AG08396 (cell line): ENCODE data around the gene PDCD11.
"Not testable (repeated sequence)": the region's sequence is repeated elsewhere in the genome, so short reads cannot be mapped to it uniquely, and the experiment has no call there.

Experiments
- DNase-seq: peaks from one replicate; pipeline ENCODE4 v3.0.0; 2012; ENCODE audit warnings: low spot score, mixed read lengths

Gene PDCD11

GRCh38 chr10:103396067-103396788 lies at the start of gene PDCD11, which contains the start of gene ATP5MK:
Gene PDCD11, plus strand, starts transcription at chr10:103396626. Its CDS starts 1,801 bp downstream, at chr10:103398427.
Gene ATP5MK, minus strand, starts transcription at chr10:103396475. Its CDS starts 4,018 bp downstream, at chr10:103392457.
- peak; percentile 97 for DNase-seq

- no peak for DNase-seq
Measured at GRCh38 chr10:103350175-103350516, 46.3 kb upstream of the PDCD11 start.

GRCh38 chr10:103350517-103351260 lies 45.7 kb upstream of the PDCD11 start, which contains the start of gene PCGF6:
Gene PCGF6, minus strand, starts transcription at chr10:103351140. Its CDS starts 74 bp downstream, at chr10:103351066.
- peak; percentile 98 for DNase-seq

- peak; percentile 7 for DNase-seq
Measured at GRCh38 chr10:103353281-103353680, 43.1 kb upstream of the PDCD11 start.

- not testable (repeated sequence) for DNase-seq
Measured at GRCh38 chr10:103354567-103354966, 41.9 kb upstream of the PDCD11 start.

- no peak for DNase-seq
Measured at GRCh38 chr10:103355906-103356599, 40.4 kb upstream of the PDCD11 start.

- DNase-seq: not testable (repeated sequence)
Measured at GRCh38 chr10:103359493-103359892, 36.9 kb upstream of the PDCD11 start.

GRCh38 chr10:103360791-103361190 lies 35.6 kb upstream of the PDCD11 start:
- not testable (repeated sequence) for DNase-seq

GRCh38 chr10:103367379-103367781 lies 29.0 kb upstream of the PDCD11 start:
- DNase-seq: no peak

- peak; percentile 95 for DNase-seq
Measured at GRCh38 chr10:103367782-103368518, 28.5 kb upstream of the PDCD11 start, which contains the start of gene TAF5. Gene TAF5, plus strand, starts transcription at chr10:103367976. Its CDS starts 14 bp downstream, at chr10:103367990.

- no peak for DNase-seq
Measured at GRCh38 chr10:103373544-103373943, 22.9 kb upstream of the PDCD11 start.

- no peak for DNase-seq
Measured at GRCh38 chr10:103374263-103374662, 22.2 kb upstream of the PDCD11 start.

GRCh38 chr10:103382769-103383168 lies 13.7 kb upstream of the PDCD11 start:
- DNase-seq: no peak

- no peak for DNase-seq
Measured at GRCh38 chr10:103394180-103394579, 2.2 kb upstream of the PDCD11 start.

- peak; percentile 27 for DNase-seq
Measured at GRCh38 chr10:103395754-103396066, 716 bp upstream of the PDCD11 start.

GRCh38 chr10:103396789-103397087 lies 312 bp downstream of the PDCD11 start:
- no peak for DNase-seq

GRCh38 chr10:103397191-103397825 lies 882 bp downstream of the PDCD11 start:
- DNase-seq: no peak

GRCh38 chr10:103413564-103413963 lies 17.1 kb downstream of the PDCD11 start:
- DNase-seq: no peak

GRCh38 chr10:103415581-103415980 lies 19.2 kb downstream of the PDCD11 start:
- no peak for DNase-seq

- peak; percentile 40 for DNase-seq
Measured at GRCh38 chr10:103416436-103417147, 20.2 kb downstream of the PDCD11 start.

GRCh38 chr10:103417148-103417469 lies 20.7 kb downstream of the PDCD11 start:
- not testable (repeated sequence) for DNase-seq
